Vagina (tissue), 2 donors: Measurements from ENCODE around the gene GAREM1. TPM values are rescaled to one million over a fixed set of nuclear protein-coding genes. Genes with fewer than 3 reads are reported as not detected.

Experiments
- DNase-seq, 2 donors: peaks; one replicate each; pipeline ENCODE4 v3.0.0-alpha.2; 2017; ENCODE audit errors: extremely low spot score in 2 of 2
- H3K27ac ChIP-seq: fragments of 200-600 bp; sonication (generic); one replicate; pipeline ENCODE4 v1.5.1; 2019
- H3K27me3 ChIP-seq: fragments of 200-600 bp; sonication (generic); one replicate; pipeline ENCODE4 v1.5.1; 2019
- H3K36me3 ChIP-seq, 2 donors: fragments of 200-600 bp; sonication (generic); one replicate each; pipeline ENCODE4 v1.5.1; 2017 to 2019
- H3K4me1 ChIP-seq: fragments of 200-600 bp; sonication (generic); one replicate; pipeline ENCODE4 v1.5.1; 2019
- H3K4me3 ChIP-seq, 2 donors: fragments of 200-600 bp; sonication (generic); 1 replicate in 1 of 2; 2 replicates in 1 of 2; pipeline ENCODE4 v1.5.1; 2016 to 2019
- H3K9me3 ChIP-seq: fragments of 200-600 bp; sonication (generic); one replicate; pipeline ENCODE4 v1.5.1; 2019
- CTCF ChIP-seq, 3 experiments: fragments of 450-650 bp in 2 of 3; fragments of 200-600 bp in 1 of 3; sonication (generic) in 1 of 3; IDR thresholded peaks; one replicate each; pipeline ENCODE4 v1.5.1; 2017 to 2019; ENCODE audit warnings: antibody characterized with exemption in 3 of 3, mild to moderate bottlenecking in 2 of 3, moderate library complexity in 2 of 3
- POLR2A ChIP-seq, 2 donors: fragments of 450-650 bp; IDR thresholded peaks; one replicate each; pipeline ENCODE4 v1.6.1; 2017; ENCODE audit warnings: antibody characterized with exemption in 2 of 2, mild to moderate bottlenecking in 2 of 2, moderate library complexity in 2 of 2
- POLR2AphosphoS5 ChIP-seq, 2 donors: sonication (generic); formaldehyde crosslinking; IDR thresholded peaks; one replicate each; pipeline ENCODE4 v1.9.0; 2017; ENCODE audit warnings: antibody characterized with exemption in 2 of 2, mild to moderate bottlenecking in 2 of 2, low read depth in 1 of 2; ENCODE audit not compliant: insufficient read depth in 1 of 2
- intact Hi-C: fragments of 100-400 bp; cut with DNase I; formaldehyde crosslinking; loops from one replicate; pipeline ENCODE4 v1.15.1; 2023
- total RNA-seq: library from RNA; depleted of rRNA; stranded (reverse); fragments of >200 nt; gene quantifications from one replicate; pipeline ENCODE4 v1.2.3, GENCODE V29; 2016

Gene GAREM1
- total RNA-seq, 1 donor from 2014 or later = 15.7 TPM

- DNase-seq = no peak
- H3K27ac ChIP-seq = no peak overlapping the region
- peaks cover 0 to 3% of the 10 kb centered on the region in 2 donors for H3K36me3 ChIP-seq
- intact Hi-C loops = no loop called here
- no peak overlapping the region for H3K4me3 ChIP-seq
- no peaks in the 10 kb centered on the region for H3K27me3 ChIP-seq
- peaks cover 13% of the 10 kb centered on the region for H3K4me1 ChIP-seq
- TF ChIP-seq POLR2A (IDR thresholded peaks at IDR 0.05) (no peak), CTCF (IDR thresholded peaks at IDR 0.05) (no peak), POLR2AphosphoS5 (IDR thresholded peaks at IDR 0.05; ENCODE audit: insufficient read depth in 1 of 2, low read depth in 1 of 2) (no peak)
- H3K9me3 ChIP-seq = no peaks in the 10 kb centered on the region
Observed at GRCh38 chr18:32276256-32276655, 194.4 kb downstream of the GAREM1 start.

DNA sequence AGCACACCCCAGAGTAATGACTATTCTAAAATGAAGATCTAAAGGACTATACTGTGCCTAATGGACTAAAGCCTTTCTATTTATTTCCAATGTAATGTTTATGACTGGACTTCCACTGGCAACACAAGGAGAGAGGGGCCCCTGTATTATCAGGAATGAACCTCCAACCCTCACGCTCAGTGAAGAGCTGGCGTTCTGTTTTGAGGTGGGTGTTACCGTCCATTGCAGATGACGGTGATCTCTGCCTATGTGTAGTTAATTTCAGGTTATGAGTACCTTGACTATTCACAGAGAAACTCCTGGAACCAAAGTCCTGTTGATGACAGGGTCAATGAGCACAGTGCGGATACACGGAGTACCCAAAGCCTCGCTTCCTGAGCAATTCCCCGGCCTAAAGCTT lies 195.5 kb downstream of the GAREM1 start:
- H3K4me3 ChIP-seq = no peak overlapping the region
- H3K4me1 ChIP-seq = peaks cover 2% of the 10 kb centered on the region
- TF ChIP-seq CTCF (IDR thresholded peaks at IDR 0.05) (no peak), POLR2AphosphoS5 (IDR thresholded peaks at IDR 0.05; ENCODE audit: insufficient read depth in 1 of 2, low read depth in 1 of 2) (no peak), POLR2A (IDR thresholded peaks at IDR 0.05) (no peak)
- H3K36me3 ChIP-seq = peaks cover under 1 to 3% of the 10 kb centered on the region in 2 donors
- intact Hi-C loops = no loop called here
- no peak overlapping the region for H3K27ac ChIP-seq
- no peaks in the 10 kb centered on the region for H3K27me3 ChIP-seq
- DNase-seq = no peak
- no peaks in the 10 kb centered on the region for H3K9me3 ChIP-seq

DNA sequence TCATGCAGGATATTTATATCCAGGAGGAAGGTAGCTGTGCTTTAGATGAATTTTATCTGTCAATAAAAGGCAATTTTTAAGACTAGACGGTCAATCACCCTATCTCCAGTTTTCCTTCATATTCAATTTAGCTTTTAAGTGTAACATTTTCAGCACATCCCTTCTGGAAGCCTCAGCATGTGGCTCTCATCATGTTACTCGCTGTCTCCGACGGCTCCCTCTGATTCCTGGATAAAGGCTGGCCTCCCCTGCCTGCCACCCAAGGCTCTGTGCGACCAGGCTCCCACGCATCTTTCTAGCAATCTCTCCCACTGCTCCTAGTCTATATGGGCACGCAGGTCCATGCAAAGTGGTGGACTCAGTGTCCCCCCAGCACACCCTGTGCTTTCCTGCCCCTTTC lies 196.4 kb downstream of the GAREM1 start:
- DNase-seq = no peak
- Histone ChIP-seq H3K4me1 (no peaks in the 10 kb centered on the region), H3K27ac (no peak overlapping the region), H3K4me3 (no peak overlapping the region), H3K27me3 (no peaks in the 10 kb centered on the region), H3K36me3 (peaks cover 3 to 10% of the 10 kb centered on the region in 2 donors), H3K9me3 (no peaks in the 10 kb centered on the region)
- no peak for TF ChIP-seq POLR2AphosphoS5 (IDR thresholded peaks at IDR 0.05; ENCODE audit: insufficient read depth in 1 of 2, low read depth in 1 of 2)
- no peak for TF ChIP-seq CTCF (IDR thresholded peaks at IDR 0.05)
- TF ChIP-seq POLR2A (IDR thresholded peaks at IDR 0.05) = no peak
- intact Hi-C loops = no loop called here

DNA sequence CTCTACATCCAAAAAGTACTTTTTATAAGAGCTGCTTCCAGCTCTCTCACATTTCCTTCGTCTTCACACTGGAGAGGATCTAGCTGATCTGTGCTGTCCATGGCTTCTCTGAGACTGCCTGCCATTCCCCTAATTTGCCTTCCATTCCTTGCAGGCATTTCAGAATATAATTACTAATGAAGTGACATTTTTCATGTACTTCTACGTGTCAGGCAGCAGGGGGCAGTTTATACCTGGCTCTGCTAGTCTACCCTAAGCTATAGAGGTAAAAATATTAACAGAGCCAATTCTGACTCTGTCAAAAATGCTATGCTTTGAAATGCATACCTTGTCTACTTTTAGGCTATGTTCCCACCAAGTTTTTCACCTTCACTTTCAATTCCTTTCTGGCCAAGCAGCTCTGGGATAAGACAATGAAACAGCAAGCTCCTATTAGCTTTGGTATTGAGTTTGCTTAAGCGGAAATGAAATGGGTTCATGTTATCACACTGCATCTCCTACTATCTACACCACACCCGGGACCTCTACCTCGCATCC lies 198.9 kb downstream of the GAREM1 start:
- DNase-seq = no peak
- peak; percentile 62 to 72 (median 68) for TF ChIP-seq CTCF (IDR thresholded peaks at IDR 0.05)
- no peak for TF ChIP-seq POLR2AphosphoS5 (IDR thresholded peaks at IDR 0.05; ENCODE audit: insufficient read depth in 1 of 2, low read depth in 1 of 2)
- TF ChIP-seq POLR2A (IDR thresholded peaks at IDR 0.05) = no peak
- Histone ChIP-seq H3K4me1 (no peaks in the 10 kb centered on the region), H3K9me3 (no peaks in the 10 kb centered on the region), H3K4me3 (no peak overlapping the region), H3K36me3 (peaks cover 3 to 30% of the 10 kb centered on the region in 2 donors), H3K27ac (no peak overlapping the region), H3K27me3 (no peaks in the 10 kb centered on the region)
- intact Hi-C loops = no loop called here

DNA sequence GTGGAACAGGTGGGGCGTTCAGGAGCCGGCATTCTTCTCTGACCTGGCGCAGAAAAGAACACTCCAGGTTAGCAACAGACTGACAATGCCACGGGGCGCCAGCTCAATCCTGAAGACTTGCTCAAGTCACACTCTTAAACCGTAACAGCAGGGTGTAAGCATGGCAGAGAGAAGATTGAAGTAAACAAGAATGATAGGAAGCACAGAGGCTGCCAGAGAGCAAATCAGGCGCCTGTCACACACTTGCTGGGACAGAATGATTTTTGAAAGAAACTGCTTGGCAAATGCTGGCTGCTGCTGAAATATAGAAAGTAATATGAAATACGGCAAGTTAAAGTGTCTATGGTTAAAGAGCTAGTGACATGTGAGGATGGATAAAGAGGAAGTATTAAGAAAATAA lies 200.3 kb downstream of the GAREM1 start:
- no peak overlapping the region for H3K27ac ChIP-seq
- no peaks in the 10 kb centered on the region for H3K4me1 ChIP-seq
- H3K36me3 ChIP-seq = peaks cover 3 to 30% of the 10 kb centered on the region in 2 donors
- no peak for TF ChIP-seq CTCF (IDR thresholded peaks at IDR 0.05)
- no peak for TF ChIP-seq POLR2A (IDR thresholded peaks at IDR 0.05)
- TF ChIP-seq POLR2AphosphoS5 (IDR thresholded peaks at IDR 0.05; ENCODE audit: insufficient read depth in 1 of 2, low read depth in 1 of 2) = no peak
- H3K4me3 ChIP-seq = no peak overlapping the region
- intact Hi-C loops = no loop called here
- H3K27me3 ChIP-seq = no peaks in the 10 kb centered on the region
- no peak for DNase-seq
- no peaks in the 10 kb centered on the region for H3K9me3 ChIP-seq
